Bone marrow (tissue), 2 donors: ENCODE measurements around the gene IVD.

Source experiments
- DNase-seq, 2 donors: peaks; one replicate each; lab custom pipeline; 2025; lab: John Stamatoyannopoulos, UW

IVD gene

GRCh38 chr15:40377606-40378005 lies 28.0 kb upstream of the IVD start:
- no peak for DNase-seq

- no peak for DNase-seq
Measured at GRCh38 chr15:40379374-40379773, 26.2 kb upstream of the IVD start.

- DNase-seq = no peak
Measured at GRCh38 chr15:40379853-40380252, 25.7 kb upstream of the IVD start.

GRCh38 chr15:40380636-40381035 lies 25.0 kb upstream of the IVD start:
- no peak for DNase-seq

- no peak for DNase-seq
Measured at GRCh38 chr15:40381818-40382529, 23.6 kb upstream of the IVD start.

- peak; percentile 72 to 88 for DNase-seq
Measured at GRCh38 chr15:40382580-40383456, 22.8 kb upstream of the IVD start, which contains the start of gene KNSTRN. Gene KNSTRN, plus strand, starts transcription at chr15:40382721. Its CDS starts 115 bp downstream, at chr15:40382836.

GRCh38 chr15:40386480-40386879 lies 19.1 kb upstream of the IVD start:
- no peak for DNase-seq

- DNase-seq = no peak
Measured at GRCh38 chr15:40388941-40389823, 16.4 kb upstream of the IVD start.

- no peak for DNase-seq
Measured at GRCh38 chr15:40389824-40390595, 15.6 kb upstream of the IVD start.

- no peak for DNase-seq
Measured at GRCh38 chr15:40392986-40393948, 12.3 kb upstream of the IVD start.

- no peak for DNase-seq
Measured at GRCh38 chr15:40397688-40398412, 7.7 kb upstream of the IVD start.

GRCh38 chr15:40398413-40398873 lies 7.2 kb upstream of the IVD start:
- peak in 1 of 2 donors; percentile 73 for DNase-seq

GRCh38 chr15:40399370-40399769 lies 6.2 kb upstream of the IVD start:
- no peak for DNase-seq

GRCh38 chr15:40407330-40407990 lies 1.9 kb downstream of the IVD start:
- DNase-seq = no peak

GRCh38 chr15:40409366-40409765 lies 3.8 kb downstream of the IVD start:
- no peak for DNase-seq

- DNase-seq = no peak
Measured at GRCh38 chr15:40410476-40410875, 4.9 kb downstream of the IVD start.

- no peak for DNase-seq
Measured at GRCh38 chr15:40412095-40412759, 6.6 kb downstream of the IVD start.

GRCh38 chr15:40413036-40413435 lies 7.4 kb downstream of the IVD start:
- no peak for DNase-seq
